Heart left ventricle (tissue), 16 donors: ENCODE measurements around the gene EVC. TPM values are rescaled to one million over a fixed set of nuclear protein-coding genes. Genes with fewer than 3 reads are reported as not detected.

Experiments
- ATAC-seq, 4 donors: fragments of 200-7000 bp; cut with Tn5 transposase; one replicate each; pipeline ENCODE4 v1.9.1; 2020 to 2022; ENCODE audit warnings: moderate library complexity in 4 of 4, mild to moderate bottlenecking in 3 of 4, moderate number of reproducible peaks in 1 of 4
- DNase-seq, 5 donors: peaks; one replicate each; pipeline ENCODE4 v3.0.0-alpha.2; 2020
- H3K27ac ChIP-seq, 12 donors: fragments of 200-600 bp; sonication (generic) in 4 of 12; one replicate each; pipeline versions ENCODE4 v1.5.0 to v1.8.0; 2016 to 2022; ENCODE audit warnings: mild to moderate bottlenecking in 2 of 12
- H3K27me3 ChIP-seq, 9 donors: fragments of 200-600 bp; sonication (generic) in 2 of 9; one replicate each; pipeline versions ENCODE4 v1.5.1 to v1.8.0; 2016 to 2022; ENCODE audit warnings: mild to moderate bottlenecking in 3 of 9
- H3K36me3 ChIP-seq, 9 donors: fragments of 200-600 bp; sonication (generic) in 2 of 9; one replicate each; pipeline versions ENCODE4 v1.5.0 to v1.8.0; 2018 to 2022; ENCODE audit warnings: mild to moderate bottlenecking in 2 of 9
- H3K4me1 ChIP-seq, 12 donors: fragments of 200-600 bp; sonication (generic) in 4 of 12; one replicate each; pipeline versions ENCODE4 v1.5.0 to v1.8.0; 2016 to 2022; ENCODE audit warnings: mild to moderate bottlenecking in 3 of 12
- H3K4me3 ChIP-seq, 12 donors: fragments of 200-600 bp; sonication (generic) in 4 of 12; one replicate each; pipeline versions ENCODE4 v1.5.0 to v1.8.0; 2017 to 2022; ENCODE audit warnings: mild to moderate bottlenecking in 9 of 12, moderate library complexity in 4 of 12
- H3K9me3 ChIP-seq, 12 donors: fragments of 200-600 bp; sonication (generic) in 4 of 12; one replicate each; pipeline versions ENCODE4 v1.5.0 to v1.8.0; 2016 to 2022; ENCODE audit warnings: mild to moderate bottlenecking in 1 of 12
- POLR2A ChIP-seq, 2 donors: fragments of 450-650 bp; IDR thresholded peaks; one replicate each; pipeline ENCODE4 v1.6.1; 2017; ENCODE audit warnings: antibody characterized with exemption in 2 of 2, mild to moderate bottlenecking in 2 of 2, moderate library complexity in 2 of 2
- WGBS, 4 donors: extraction: QIAGEN DNeasy Blood & Tissue Kit in 2 of 4; methylation state at CpG; one replicate each; pipeline versions ENCODE4 v1.1.5 to v1.1.7; 2013 to 2018; 5-methylcytosine and 5-hydroxymethylcytosine counted together
- intact Hi-C, 10 donors: fragments of 100-400 bp; cut with DNase I; formaldehyde crosslinking; loops; one replicate each; pipeline versions ENCODE4 v1.11.1 to v1.14.2; 2022
- polyA plus RNA-seq, 2 donors: library from polyadenylated mRNA; stranded (reverse); fragments of 200-250 nt; gene quantifications; one replicate each; pipeline ENCODE4 v1.2.3, GENCODE V29; 2013
- total RNA-seq, 9 donors: library from RNA; depleted of rRNA in 2 of 9; stranded (reverse); fragments of >200 nt in 2 of 9; fragmentation: NEBNext Ultra II Directional in 3 of 9; extraction: Animal tissue kit (Norgen Biotek cat#: 25700) in 3 of 9; gene quantifications; one replicate each; pipeline versions ENCODE4 v1.1.0 to v1.2.4, GENCODE V29; 2016 to 2023
- TF ChIP-seq, protein P1 (sequence below), 12 donors: fragments of 200-600 bp; sonication (generic) in 4 of 12; IDR thresholded peaks; one replicate each; pipeline versions ENCODE4 v1.5.0 to v1.8.0; 2018 to 2022; ENCODE audit warnings: antibody characterized with exemption in 12 of 12, mild to moderate bottlenecking in 5 of 12
- donor health status: ischemic (EF 13 %, LVEDD 7.1; RV severe dilation, severe dysfunction).
- donor health status: healthy with polysubstance abuse.
- donor health status: DM: no; HTN: yes; CAD: no.
- donor health status: DM: no; HTN: no; CAD: no.
- donor health status: ischemic (EF 25% LVEDD 6.9; RV normal size, moderate dysfunction).
- donor health status: ischemic (EF 25% LVEDD 5.7; RV mildly dilated, moderate dysfunction).
- donor health status: healthy.
- donor health status: DM: yes; HTN: yes; CAD: no.
- donor health status: ischemic (EF 35%, LVEDD 5.7; RV mildly dilated, moderate dysfunction).
- donor health status: nonischemic (EF 11% LVEDD 7.7; RV severe dilation, severe dysfunction).
- donor health status: DM: yes; HTN: yes; CAD: no.
- donor health status: PGD.
- donor health status: ischemic (EF 29% LVEDD 5.4; RV normal size, mild dysfunction).
- donor health status: nonischemic (EF 23%, LVEDD 6.1; RV moderate dilation, normal function).

EVC gene
- total and polyA plus RNA-seq, 11 donors, result 2.4 to 11.3 (median 4.1) TPM

DNA sequence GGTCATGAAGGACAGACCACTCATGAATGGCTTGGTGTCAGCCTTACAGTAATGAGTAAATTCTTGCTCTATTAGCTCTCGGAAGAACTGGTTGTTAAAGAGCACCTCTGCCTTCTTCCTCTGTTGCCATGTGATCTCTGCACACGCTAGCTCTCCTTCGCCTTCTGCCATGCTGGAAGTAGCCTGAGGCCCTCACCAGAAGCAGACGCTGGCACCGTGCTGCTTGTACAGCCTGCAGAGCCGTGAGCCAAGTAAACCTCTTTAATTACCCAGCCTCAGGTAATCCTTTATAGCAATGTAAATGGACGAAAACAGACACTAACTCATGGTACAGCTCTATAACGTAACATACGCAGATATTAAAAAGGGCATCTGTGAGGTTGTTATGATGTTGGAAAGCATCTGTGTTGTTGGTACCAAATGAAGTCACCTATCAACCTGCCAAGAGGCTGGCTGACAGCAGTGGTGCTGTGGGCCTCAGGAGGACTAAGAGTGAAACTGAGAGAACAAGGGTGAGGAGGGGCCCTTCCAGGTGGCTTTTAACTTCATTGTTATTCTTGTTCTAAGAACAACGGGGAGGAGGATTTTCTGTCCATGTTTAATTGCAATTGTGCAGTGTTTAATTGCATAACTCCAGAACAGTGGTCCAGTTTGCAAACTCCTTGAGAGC is 112.7 kb downstream of the EVC start:
- TF ChIP-seq POLR2A (IDR thresholded peaks at IDR 0.05), result no peak
- TF ChIP-seq, protein P1, sequence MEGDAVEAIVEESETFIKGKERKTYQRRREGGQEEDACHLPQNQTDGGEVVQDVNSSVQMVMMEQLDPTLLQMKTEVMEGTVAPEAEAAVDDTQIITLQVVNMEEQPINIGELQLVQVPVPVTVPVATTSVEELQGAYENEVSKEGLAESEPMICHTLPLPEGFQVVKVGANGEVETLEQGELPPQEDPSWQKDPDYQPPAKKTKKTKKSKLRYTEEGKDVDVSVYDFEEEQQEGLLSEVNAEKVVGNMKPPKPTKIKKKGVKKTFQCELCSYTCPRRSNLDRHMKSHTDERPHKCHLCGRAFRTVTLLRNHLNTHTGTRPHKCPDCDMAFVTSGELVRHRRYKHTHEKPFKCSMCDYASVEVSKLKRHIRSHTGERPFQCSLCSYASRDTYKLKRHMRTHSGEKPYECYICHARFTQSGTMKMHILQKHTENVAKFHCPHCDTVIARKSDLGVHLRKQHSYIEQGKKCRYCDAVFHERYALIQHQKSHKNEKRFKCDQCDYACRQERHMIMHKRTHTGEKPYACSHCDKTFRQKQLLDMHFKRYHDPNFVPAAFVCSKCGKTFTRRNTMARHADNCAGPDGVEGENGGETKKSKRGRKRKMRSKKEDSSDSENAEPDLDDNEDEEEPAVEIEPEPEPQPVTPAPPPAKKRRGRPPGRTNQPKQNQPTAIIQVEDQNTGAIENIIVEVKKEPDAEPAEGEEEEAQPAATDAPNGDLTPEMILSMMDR (IDR thresholded peaks at IDR 0.05), result no peak
- H3K27ac ChIP-seq, result no peak overlapping the region
- peaks cover 0 to 40% (median 0%) of the 10 kb centered on the region in 9 donors for H3K36me3 ChIP-seq
- ATAC-seq (no peak), DNase-seq (no peak)
- peaks cover 0 to 19% (median 12%) of the 10 kb centered on the region in 12 donors for H3K4me1 ChIP-seq
- H3K9me3 ChIP-seq, result no peaks in the 10 kb centered on the region
- intact Hi-C loops, result loop anchor here in 3 of 10 donors (10.0 kb wide), 1 partner anchor 151 kb away; no protein-coding TSS in a partner anchor
- WGBS, 4 donors, result 88 to 93% (median 92%) methylated on average over 10 of the region's 10 CpGs
- H3K4me3 ChIP-seq, result no peak overlapping the region
- no peaks in the 10 kb centered on the region for H3K27me3 ChIP-seq

DNA sequence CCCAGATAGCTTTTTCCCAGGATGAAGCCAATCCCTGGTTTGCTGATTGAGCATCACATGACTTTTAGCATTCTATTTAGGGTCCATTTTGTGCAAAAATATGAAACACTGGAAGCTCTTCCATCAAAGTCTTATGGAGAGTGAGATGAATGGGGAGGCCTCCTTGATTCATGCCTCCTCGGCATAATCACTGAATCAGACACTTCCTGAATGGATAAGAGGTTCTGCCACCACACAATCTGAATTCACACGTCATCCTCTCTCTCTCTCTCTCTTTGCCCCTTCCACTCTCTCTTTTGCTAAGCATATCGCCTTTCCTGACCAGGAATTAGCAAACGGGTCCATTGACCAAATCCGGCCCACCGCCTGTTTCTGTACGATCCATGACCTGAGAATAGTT is 113.2 kb downstream of the EVC start:
- H3K4me3 ChIP-seq, result no peak overlapping the region
- no peaks in the 10 kb centered on the region for H3K9me3 ChIP-seq
- H3K4me1 ChIP-seq, result peaks cover 0 to 19% (median 12%) of the 10 kb centered on the region in 12 donors
- intact Hi-C loops, result loop anchor here in 3 of 10 donors (10.0 kb wide), 1 partner anchor 151 kb away; no protein-coding TSS in a partner anchor
- peaks cover 0 to 39% (median 0%) of the 10 kb centered on the region in 9 donors for H3K36me3 ChIP-seq
- DNase-seq (no peak), ATAC-seq (no peak)
- TF ChIP-seq, protein P1 (IDR thresholded peaks at IDR 0.05), result no peak
- H3K27me3 ChIP-seq, result no peaks in the 10 kb centered on the region
- 84 to 91% (median 86%) methylated on average over 7 of the region's 7 CpGs for WGBS, 4 donors
- no peak overlapping the region for H3K27ac ChIP-seq

DNA sequence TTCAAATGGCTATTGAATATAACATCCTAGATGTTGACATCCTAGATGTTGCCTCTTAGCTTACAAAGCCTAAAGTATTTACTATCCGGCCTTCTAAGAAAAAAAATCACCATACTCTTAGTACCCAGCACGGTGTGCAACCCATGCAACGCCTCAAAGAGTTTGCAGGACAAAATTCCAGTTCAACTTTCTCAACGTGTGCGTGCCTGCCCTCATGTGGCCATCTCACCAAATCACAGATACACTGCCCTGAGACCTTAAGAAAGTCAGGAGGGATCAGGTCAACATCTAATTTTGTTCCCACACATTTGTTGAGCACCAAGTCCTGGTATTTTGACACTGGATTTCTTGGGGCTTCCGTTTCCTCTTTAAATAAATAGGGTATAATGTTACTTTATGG is 113.6 kb downstream of the EVC start:
- WGBS, 4 donors, result 64 to 77% (median 70%) methylated on average over 6 of the region's 6 CpGs
- H3K4me1 ChIP-seq, result peaks cover 0 to 19% (median 12%) of the 10 kb centered on the region in 12 donors
- H3K27me3 ChIP-seq, result no peaks in the 10 kb centered on the region
- peaks cover 0 to 35% (median 0%) of the 10 kb centered on the region in 9 donors for H3K36me3 ChIP-seq
- no peak for ATAC-seq
- H3K27ac ChIP-seq, result no peak overlapping the region
- no peaks in the 10 kb centered on the region for H3K9me3 ChIP-seq
- intact Hi-C loops, result loop anchor here in 3 of 10 donors (10.0 kb wide), 1 partner anchor 150 kb away; no protein-coding TSS in a partner anchor
- no peak for DNase-seq
- TF ChIP-seq POLR2A (IDR thresholded peaks at IDR 0.05), result no peak
- TF ChIP-seq, protein P1 (IDR thresholded peaks at IDR 0.05), result peak in 10 of 12 donors; percentile 9 to 44 (median 29)
- no peak overlapping the region for H3K4me3 ChIP-seq

DNA sequence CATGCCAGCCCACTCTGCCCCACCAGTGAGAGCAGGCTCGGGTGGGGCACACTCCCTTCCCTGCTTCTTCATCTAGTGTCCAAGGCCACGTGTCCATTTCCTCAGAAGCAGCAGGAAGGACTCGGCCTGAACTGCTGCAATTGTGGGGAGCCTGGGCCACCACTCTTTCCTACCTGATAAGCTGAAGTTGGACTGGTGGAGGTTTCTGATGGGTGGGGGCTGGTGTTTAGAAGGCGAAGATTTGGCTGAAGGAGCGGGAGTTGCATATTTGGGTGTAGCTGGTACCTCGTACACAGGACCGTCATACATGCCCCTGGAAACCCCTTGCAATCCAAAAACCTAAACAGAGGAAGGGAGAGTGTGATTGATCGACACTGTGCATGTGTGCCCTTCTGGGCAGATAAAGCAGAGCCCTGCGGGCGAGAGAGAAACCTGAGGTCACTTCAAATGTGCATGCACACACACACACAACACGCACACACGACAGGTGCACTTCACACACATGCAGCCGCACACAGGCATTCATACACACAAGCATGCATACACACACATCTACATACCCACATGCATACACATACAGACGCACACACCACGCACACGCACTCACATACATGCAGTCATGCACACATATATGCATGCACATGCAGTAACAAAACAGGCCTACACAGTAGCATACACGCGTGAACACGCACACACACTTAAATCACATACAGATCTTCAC is 114.5 kb downstream of the EVC start:
- DNase-seq (no peak), ATAC-seq (no peak)
- Histone ChIP-seq H3K36me3 (peaks cover 0 to 26% (median 0%) of the 10 kb centered on the region in 9 donors), H3K27me3 (no peaks in the 10 kb centered on the region), H3K4me3 (no peak overlapping the region), H3K27ac (no peak overlapping the region), H3K4me1 (peaks cover 0 to 19% (median 12%) of the 10 kb centered on the region in 12 donors), H3K9me3 (no peaks in the 10 kb centered on the region)
- TF ChIP-seq POLR2A (IDR thresholded peaks at IDR 0.05), result no peak
- TF ChIP-seq, protein P1 (IDR thresholded peaks at IDR 0.05), result no peak
- WGBS, 4 donors, result 84 to 95% (median 90%) methylated on average over 19 of the region's 19 CpGs
- intact Hi-C loops, result loop anchor here in 3 of 10 donors (10.0 kb wide), 1 partner anchor 149 kb away; no protein-coding TSS in a partner anchor
